H1 (cell line): ENCODE data around the gene PPP2R3B. TPM values are rescaled to one million over a fixed set of nuclear protein-coding genes. Genes with fewer than 3 reads are reported as not detected.

Source experiments
- E2F6 ChIP-seq: IDR thresholded peaks from 2 replicates; pipeline ENCODE4 v1.6.1; 2012; ENCODE audit warnings: inconsistent platforms
- RFX5 ChIP-seq: IDR thresholded peaks from 2 replicates; pipeline ENCODE4 v1.6.1; 2011; ENCODE audit warnings: low read depth, low read length, improper control_type of control experiment, borderline replicate concordance
- SP4 ChIP-seq: IDR thresholded peaks from 2 replicates; pipeline ENCODE4 v1.6.1; 2012; ENCODE audit warnings: low read length, inconsistent platforms
- polyA plus RNA-seq, 7 experiments: library from polyadenylated mRNA; depleted of rRNA in 3 of 7; stranded (reverse) in 5 of 7; unstranded in 2 of 7; fragments of >200 nt in 5 of 7; fragments of 200-250 nt in 2 of 7; gene quantifications; 1 replicate in 5 of 7; 2 replicates in 1 of 7; 4 replicates in 1 of 7; pipeline versions ENCODE4 v1.2.1 to v1.2.3, GENCODE V29; 2011 to 2013; ENCODE audit warnings: missing spikeins in 2 of 7, mixed read lengths in 2 of 7
- total RNA-seq: library from RNA; stranded (reverse); fragmentation: NEBNext Ultra II Directional; extraction: Animal tissue kit (Norgen Biotek cat#: 25700); gene quantifications from 2 replicates; pipeline ENCODE4 v1.2.1, GENCODE V29; 2021

Gene PPP2R3B
- total and polyA plus RNA-seq, 2 of the 8 experiments (the other 6 are each of a cell fraction or from before 2014, with no cell fraction given): 47.6 to 86.7 TPM

GRCh38 chrX:311156-312129 is 75.3 kb downstream of the PPP2R3B start (continued):
- TF ChIP-seq E2F6: no peak
- no peak for TF ChIP-seq SP4
- TF ChIP-seq RFX5: no peak
